Activated CD8-positive, alpha-beta T cell treated with anti-CD3 and anti-CD28 coated beads, Interleukin-2, amount 10 ng/mL, durations not matched to agents 7 days and 5 days (primary cell): ENCODE measurements around the gene ZBTB7A. TPM values are rescaled to one million over a fixed set of nuclear protein-coding genes. Genes with fewer than 3 reads are reported as not detected.

Source experiments
- ATAC-seq: fragments of 150-1000 bp; cut with Tn5 transposase; one replicate; pipeline ENCODE4 v1.10.0; 2021; ENCODE audit warnings: moderate library complexity
- CTCF ChIA-PET: fragments of 350-600 bp; sonication (Branson Sonifier 250); formaldehyde crosslinking; loops from one replicate; lab custom pipeline; 2021; ENCODE audit warnings: antibody characterized with exemption; lab: Charles Lee
- POLR2A ChIA-PET: fragments of 350-600 bp; sonication (Branson Sonifier 250); formaldehyde crosslinking; loops from one replicate; lab custom pipeline; 2021; ENCODE audit warnings: antibody characterized with exemption; lab: Charles Lee
- DNase-seq: peaks from one replicate; pipeline ENCODE4 v3.0.0-alpha.2; 2020
- H3K27ac Mint-ChIP-seq: one replicate; pipeline ENCODE4 v1.8.0; 2021; ENCODE audit warnings: mild to moderate bottlenecking, mixed read lengths
- H3K27me3 Mint-ChIP-seq: one replicate; pipeline ENCODE4 v1.8.0; 2021; ENCODE audit warnings: low read depth, mixed read lengths
- H3K36me3 Mint-ChIP-seq: one replicate; pipeline ENCODE4 v1.8.0; 2021; ENCODE audit warnings: low read depth, mixed read lengths
- H3K4me1 Mint-ChIP-seq: one replicate; pipeline ENCODE4 v1.8.0; 2021; ENCODE audit warnings: low read depth, mixed read lengths
- H3K4me3 Mint-ChIP-seq: one replicate; pipeline ENCODE4 v1.8.0; 2021; ENCODE audit warnings: mild to moderate bottlenecking, mixed read lengths
- H3K9me3 Mint-ChIP-seq: one replicate; pipeline ENCODE4 v1.8.0; 2022; ENCODE audit warnings: mixed read lengths; ENCODE audit not compliant: insufficient read depth
- total RNA-seq, 2 experiments: library from RNA; stranded (reverse); gene quantifications; one replicate each; pipeline ENCODE4 v1.2.3, GENCODE V29; 2021

Gene ZBTB7A
- total RNA-seq, 2 experiments from 2014 or later, result 59.1 to 63.1 TPM

DNA sequence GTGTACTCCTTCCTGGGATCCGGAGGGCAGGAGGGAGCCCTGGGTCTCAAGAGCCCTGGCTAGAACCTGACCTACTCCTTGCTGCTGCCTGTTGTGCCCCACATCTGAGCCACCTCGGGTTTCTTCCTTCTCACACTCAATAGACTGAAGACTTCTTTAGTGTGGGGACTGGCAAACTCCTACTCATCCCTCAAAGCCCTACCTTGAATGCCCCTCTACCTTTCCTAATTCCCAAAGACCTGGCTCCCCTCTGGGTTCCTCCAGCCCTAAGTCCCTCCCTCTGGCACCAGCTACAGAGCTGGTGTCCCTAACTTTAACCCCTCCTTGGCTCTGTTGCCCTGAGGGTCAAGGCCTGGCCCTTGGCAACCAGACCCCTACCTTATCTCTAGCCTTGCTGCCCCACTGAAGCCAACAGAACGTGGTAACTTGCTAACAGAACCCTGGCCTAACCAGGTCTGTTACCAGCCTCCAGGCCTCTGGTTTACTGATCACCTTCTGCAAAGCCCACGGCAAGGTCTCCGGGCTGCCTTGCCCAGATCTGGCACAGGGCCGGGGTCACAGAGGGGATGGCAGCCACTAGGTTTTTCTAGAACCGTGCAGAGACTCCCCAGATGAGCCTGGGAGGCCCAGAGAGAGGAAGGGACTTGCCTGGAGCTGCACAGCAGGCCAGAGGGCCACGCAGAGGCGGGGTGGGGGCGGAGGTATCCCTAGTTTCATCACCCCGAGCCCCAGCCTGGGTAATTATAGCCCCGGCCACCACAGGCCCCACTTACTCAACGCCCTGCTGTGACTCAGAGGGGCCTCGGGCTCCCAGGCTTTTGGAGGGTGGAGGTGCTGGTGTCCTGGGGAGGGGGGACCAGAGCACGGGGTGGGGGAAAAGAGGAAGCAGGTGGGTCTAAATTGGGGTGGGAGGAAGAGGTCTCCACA is 15.3 kb downstream of the ZBTB7A start:
- CTCF ChIA-PET, result no interaction called here
- Mint-ChIP-seq H3K27me3 (no peaks in the 10 kb centered on the region), H3K9me3 (no peaks in the 10 kb centered on the region), H3K4me3 (no peak overlapping the region), H3K36me3 (peaks cover 66% of the 10 kb centered on the region), H3K4me1 (peaks cover 22% of the 10 kb centered on the region), H3K27ac (peak overlapping the region; percentile 5)
- POLR2A ChIA-PET, result no interaction called here
- ATAC-seq (peak; percentile 12), DNase-seq (no peak)

DNA sequence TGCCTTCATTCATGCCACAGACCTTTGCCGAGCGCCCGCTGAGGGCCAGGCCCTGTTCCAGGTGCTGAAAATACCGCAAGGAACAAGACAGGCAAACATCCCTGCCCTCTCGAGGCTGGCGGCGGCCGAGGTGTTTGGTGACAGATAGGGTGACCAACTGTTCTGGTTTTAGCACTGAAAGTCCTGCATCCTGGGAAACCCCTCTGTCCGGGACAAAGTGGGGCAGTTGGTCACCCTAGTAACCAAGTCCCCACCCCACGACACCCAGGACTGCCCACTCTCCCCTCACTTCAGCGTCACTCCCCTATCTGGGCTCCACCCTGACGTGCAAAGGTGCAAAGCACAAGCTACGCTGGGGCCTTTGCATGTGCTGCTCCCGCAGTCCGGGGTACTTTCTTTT is 17.3 kb downstream of the ZBTB7A start:
- POLR2A ChIA-PET, result no interaction called here
- Mint-ChIP-seq H3K27me3 (no peaks in the 10 kb centered on the region), H3K9me3 (no peaks in the 10 kb centered on the region), H3K4me1 (peaks cover 23% of the 10 kb centered on the region), H3K27ac (no peak overlapping the region), H3K36me3 (peaks cover 53% of the 10 kb centered on the region), H3K4me3 (no peak overlapping the region)
- DNase-seq (no peak), ATAC-seq (no peak)
- CTCF ChIA-PET, result no interaction called here

DNA sequence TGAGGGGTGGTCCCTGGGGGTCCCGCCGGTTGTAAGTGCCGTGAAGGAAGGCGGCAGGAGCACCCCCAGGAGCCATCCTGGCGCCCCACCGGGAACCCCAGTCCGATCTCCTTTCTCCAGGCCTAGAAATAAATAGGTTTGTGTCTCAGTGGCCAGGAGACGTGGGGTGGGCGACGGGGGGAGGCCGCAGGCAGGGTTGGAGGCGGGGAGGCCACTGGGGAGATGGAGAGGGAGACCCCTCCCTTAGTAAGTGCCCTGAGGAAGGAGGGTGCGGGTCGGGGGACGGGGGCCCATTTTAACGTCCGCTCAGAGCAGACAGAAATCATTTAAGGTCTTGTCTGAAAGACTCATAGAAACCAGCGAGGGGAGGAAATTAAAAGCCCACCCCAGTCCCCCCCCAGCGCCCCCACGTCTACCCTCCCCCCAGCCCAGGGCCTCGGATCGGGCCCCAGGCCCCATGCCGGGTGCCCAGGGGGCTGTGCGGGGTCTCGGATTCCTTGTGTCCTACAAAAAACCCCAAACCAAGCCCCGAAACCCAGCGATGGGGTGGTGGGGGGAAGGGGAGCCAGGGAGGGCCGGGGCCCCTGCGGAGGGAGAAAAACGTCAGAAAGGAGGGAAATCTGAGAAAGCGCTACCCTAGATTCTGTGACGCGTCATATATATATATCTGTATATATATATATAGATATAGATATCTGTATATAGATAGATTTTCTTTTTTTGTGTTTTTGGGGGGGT is 19.6 kb downstream of the ZBTB7A start:
- peaks cover 19% of the 10 kb centered on the region for H3K4me1 Mint-ChIP-seq
- H3K4me3 Mint-ChIP-seq, result no peak overlapping the region
- ATAC-seq (no peak), DNase-seq (no peak)
- no peaks in the 10 kb centered on the region for H3K27me3 Mint-ChIP-seq
- H3K27ac Mint-ChIP-seq, result no peak overlapping the region
- ChIA-PET POLR2A (no interaction called here), CTCF (no interaction called here)
- peaks cover 39% of the 10 kb centered on the region for H3K36me3 Mint-ChIP-seq
- no peaks in the 10 kb centered on the region for H3K9me3 Mint-ChIP-seq

DNA sequence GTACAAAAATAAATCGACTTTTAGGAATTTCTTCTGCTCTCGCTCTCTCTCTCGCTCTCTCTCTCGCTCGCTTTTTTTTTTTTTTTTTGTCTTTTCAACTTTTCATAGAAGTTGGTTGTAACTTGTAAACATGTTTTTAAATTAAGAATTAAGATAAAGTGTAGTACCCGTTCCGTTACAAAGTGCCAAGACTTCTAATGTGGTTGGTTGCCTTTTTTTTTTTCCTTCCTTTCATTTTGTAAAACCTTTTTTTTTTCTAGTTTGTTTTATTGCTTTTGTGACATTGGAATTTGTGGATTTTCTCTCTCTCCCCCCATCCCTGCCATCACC is 20.4 kb downstream of the ZBTB7A start:
- Mint-ChIP-seq H3K4me3 (no peak overlapping the region), H3K27ac (no peak overlapping the region), H3K36me3 (peaks cover 33% of the 10 kb centered on the region), H3K4me1 (peaks cover 16% of the 10 kb centered on the region), H3K9me3 (no peaks in the 10 kb centered on the region), H3K27me3 (no peaks in the 10 kb centered on the region)
- ATAC-seq (no peak), DNase-seq (no peak)
- CTCF ChIA-PET, result interaction anchor here (2.0 kb wide), 1 partner anchor 94 kb away, joined by 7 read pairs; no protein-coding TSS in a partner anchor
- POLR2A ChIA-PET, result no interaction called here

DNA sequence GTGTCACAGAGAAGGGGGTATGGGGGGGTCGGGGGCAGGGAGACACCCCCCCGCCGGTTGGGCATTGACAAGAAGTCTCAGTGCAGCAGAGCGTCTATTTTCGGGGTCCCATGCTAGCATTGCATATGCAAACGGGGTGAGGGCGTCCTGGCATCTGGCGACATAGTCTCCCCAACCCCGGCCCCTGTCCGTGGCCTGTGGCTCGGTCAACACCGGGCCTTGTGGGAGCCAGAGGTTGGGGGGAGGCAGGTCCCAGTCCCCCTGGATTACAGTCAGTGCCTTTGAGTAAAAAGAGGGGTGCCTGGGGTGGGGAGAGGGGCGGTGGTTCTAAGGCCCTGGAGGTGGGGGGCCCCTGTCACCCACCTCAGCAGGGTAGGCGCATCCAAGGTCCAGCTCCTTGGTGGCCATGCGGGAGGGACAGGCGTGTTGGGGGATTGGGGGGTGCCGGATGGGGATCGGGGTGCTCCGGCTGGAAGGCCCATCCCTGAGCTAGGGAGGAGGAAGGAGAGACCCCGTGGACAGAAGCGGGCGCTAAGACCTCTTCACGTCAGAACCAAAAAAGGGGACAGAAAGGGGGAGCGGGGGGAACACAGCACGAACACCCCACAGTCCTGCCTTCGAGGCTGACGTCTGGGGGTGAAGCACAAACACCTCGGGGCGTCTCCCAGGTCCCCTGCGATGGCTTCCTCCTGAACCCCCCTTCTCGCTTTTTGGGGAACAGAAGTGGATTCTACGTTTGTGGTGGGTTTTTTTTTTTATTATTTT is 20.9 kb downstream of the ZBTB7A start:
- CTCF ChIA-PET, result interaction anchor here (0.6 to 2.0 kb wide), 2 partner anchors 61 to 95 kb away, joined by 3 to 7 read pairs; partner anchors contain the start of gene EEF2
- no peak overlapping the region for H3K27ac Mint-ChIP-seq
- DNase-seq, result no peak
- H3K4me3 Mint-ChIP-seq, result no peak overlapping the region
- no peaks in the 10 kb centered on the region for H3K9me3 Mint-ChIP-seq
- H3K4me1 Mint-ChIP-seq, result peaks cover 13% of the 10 kb centered on the region
- POLR2A ChIA-PET, result no interaction called here
- H3K36me3 Mint-ChIP-seq, result peaks cover 31% of the 10 kb centered on the region
- H3K27me3 Mint-ChIP-seq, result no peaks in the 10 kb centered on the region
- ATAC-seq, result no peak

DNA sequence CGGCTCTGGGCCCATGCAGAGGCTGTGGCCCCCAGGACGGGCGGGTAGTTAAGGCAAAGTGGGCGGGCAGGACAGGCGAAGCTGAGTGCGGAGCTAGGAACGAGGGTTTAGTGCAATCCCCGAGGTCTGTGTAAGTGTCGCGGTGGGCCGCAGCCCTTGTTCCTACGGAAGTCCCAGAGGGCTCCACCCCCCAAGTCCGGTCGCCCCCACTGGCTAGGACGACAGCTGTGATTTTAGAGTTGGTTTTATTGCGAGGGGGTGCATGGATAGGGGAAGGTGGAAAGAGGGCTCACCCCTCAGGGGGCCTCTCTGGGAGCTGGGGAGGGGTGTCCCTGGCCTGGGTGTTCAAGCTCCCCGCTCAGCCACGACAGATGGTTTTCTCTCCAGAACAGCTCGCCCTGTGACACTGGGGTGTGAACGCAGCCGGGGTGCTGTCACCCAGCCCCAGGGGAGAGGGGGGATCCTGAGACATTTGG is 21.7 kb downstream of the ZBTB7A start:
- H3K36me3 Mint-ChIP-seq, result peaks cover 30% of the 10 kb centered on the region
- H3K27ac Mint-ChIP-seq, result no peak overlapping the region
- POLR2A ChIA-PET, result no interaction called here

DNA sequence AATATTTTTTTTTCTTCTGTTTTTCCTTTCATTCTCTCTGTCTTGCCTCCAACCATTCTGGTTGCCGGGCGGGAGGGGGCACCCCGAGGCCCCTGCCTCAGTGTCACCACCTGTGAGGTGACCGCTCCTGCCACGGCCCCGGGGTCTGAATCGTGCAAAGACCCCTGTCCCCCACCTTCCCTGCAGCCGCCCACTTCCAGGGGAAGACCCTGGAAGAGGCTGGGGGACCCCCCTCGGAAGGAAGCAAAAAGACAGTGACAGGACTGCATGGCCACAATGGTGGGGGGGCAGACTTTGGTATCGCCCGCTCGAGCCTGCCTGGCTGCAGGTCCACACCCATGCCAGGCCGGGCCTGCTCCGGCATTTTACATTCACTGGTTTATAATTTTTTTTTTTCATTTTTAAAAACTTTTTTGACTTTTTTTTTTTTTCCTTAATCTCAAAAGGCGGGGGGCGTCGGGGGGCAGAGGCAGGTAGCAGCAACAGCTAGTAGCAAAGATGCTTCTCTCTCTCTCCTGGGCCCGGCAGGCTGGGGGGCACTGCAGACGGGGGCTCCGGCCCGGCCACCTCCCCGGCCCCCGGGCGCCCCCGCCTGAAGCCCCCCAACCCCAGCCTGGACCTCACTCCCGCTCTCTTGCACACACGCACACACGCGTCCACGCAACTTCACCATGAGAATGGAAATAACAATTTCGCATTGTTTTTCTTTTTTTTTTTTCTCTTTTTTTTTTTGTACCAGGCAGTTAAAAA is 22.6 kb downstream of the ZBTB7A start:
- Mint-ChIP-seq H3K4me3 (no peak overlapping the region), H3K27ac (no peak overlapping the region), H3K36me3 (peaks cover 23% of the 10 kb centered on the region), H3K27me3 (no peaks in the 10 kb centered on the region), H3K9me3 (no peaks in the 10 kb centered on the region), H3K4me1 (peaks cover 8% of the 10 kb centered on the region)
- ATAC-seq (no peak), DNase-seq (no peak)
- CTCF ChIA-PET, result interaction anchor here (0.7 to 2.0 kb wide), 2 partner anchors 96 to 358 kb away, joined by 3 to 7 read pairs; no protein-coding TSS in a partner anchor
- POLR2A ChIA-PET, result no interaction called here

More for the DNA sequence above, 21.7 kb downstream of the ZBTB7A start:
- no peaks in the 10 kb centered on the region for H3K27me3 Mint-ChIP-seq
- DNase-seq, result no peak
- H3K9me3 Mint-ChIP-seq, result no peaks in the 10 kb centered on the region
- ATAC-seq, result no peak
- H3K4me1 Mint-ChIP-seq, result peaks cover 8% of the 10 kb centered on the region
- H3K4me3 Mint-ChIP-seq, result no peak overlapping the region
- CTCF ChIA-PET, result interaction anchor here (0.6 to 2.0 kb wide), 2 partner anchors 60 to 95 kb away, joined by 3 to 7 read pairs; partner anchors contain the start of gene EEF2

DNA sequence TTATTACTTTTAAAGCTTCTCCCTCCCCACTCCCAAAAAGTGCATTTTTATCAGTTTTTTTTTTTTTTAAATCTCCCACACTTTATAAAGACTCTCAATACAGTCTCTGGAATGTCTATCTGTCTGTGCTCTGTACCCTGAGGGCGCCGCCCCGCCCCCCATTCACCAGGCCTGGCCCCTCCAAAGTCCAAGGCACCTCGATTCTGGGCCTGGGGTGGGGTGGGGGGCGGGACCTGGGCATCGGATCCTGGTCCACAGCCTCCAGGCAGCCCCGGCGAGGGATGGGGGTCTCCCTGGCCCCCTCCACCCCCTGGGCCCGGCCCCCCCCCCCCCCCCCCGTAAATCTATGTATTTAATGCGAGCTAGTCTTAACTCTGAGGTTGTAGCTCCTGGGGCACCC is 23.3 kb downstream of the ZBTB7A start:
- ATAC-seq, result no peak

DNA sequence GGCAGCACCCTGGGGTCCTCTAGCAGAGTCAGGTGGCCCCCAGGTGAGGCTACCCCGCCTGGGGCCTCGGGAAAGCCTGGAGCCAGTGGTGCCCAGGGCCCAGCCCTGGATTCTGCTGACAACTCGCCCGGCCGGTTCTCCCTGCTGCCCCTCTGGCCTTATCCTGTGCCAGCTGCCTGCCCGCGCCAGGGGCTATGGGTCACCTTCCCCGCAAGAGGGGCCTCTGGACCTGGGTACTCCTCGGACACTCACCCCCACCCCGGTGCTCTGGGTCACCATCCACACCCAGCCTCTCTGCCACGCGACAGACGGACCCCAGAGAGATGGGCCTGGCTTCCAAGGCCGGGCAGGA is 24.0 kb downstream of the ZBTB7A start:
- POLR2A ChIA-PET, result no interaction called here
- Mint-ChIP-seq H3K9me3 (no peaks in the 10 kb centered on the region), H3K36me3 (peaks cover 23% of the 10 kb centered on the region), H3K27ac (no peak overlapping the region), H3K27me3 (no peaks in the 10 kb centered on the region), H3K4me3 (no peak overlapping the region), H3K4me1 (peaks cover 8% of the 10 kb centered on the region)
- no peak for DNase-seq
- CTCF ChIA-PET, result no interaction called here
- ATAC-seq, result no peak

More for the DNA sequence above, 23.3 kb downstream of the ZBTB7A start:
- Mint-ChIP-seq H3K27me3 (no peaks in the 10 kb centered on the region), H3K9me3 (no peaks in the 10 kb centered on the region), H3K27ac (no peak overlapping the region), H3K4me1 (peaks cover 8% of the 10 kb centered on the region), H3K36me3 (peaks cover 23% of the 10 kb centered on the region), H3K4me3 (no peak overlapping the region)
- DNase-seq, result no peak
- ChIA-PET CTCF (no interaction called here), POLR2A (no interaction called here)

DNA sequence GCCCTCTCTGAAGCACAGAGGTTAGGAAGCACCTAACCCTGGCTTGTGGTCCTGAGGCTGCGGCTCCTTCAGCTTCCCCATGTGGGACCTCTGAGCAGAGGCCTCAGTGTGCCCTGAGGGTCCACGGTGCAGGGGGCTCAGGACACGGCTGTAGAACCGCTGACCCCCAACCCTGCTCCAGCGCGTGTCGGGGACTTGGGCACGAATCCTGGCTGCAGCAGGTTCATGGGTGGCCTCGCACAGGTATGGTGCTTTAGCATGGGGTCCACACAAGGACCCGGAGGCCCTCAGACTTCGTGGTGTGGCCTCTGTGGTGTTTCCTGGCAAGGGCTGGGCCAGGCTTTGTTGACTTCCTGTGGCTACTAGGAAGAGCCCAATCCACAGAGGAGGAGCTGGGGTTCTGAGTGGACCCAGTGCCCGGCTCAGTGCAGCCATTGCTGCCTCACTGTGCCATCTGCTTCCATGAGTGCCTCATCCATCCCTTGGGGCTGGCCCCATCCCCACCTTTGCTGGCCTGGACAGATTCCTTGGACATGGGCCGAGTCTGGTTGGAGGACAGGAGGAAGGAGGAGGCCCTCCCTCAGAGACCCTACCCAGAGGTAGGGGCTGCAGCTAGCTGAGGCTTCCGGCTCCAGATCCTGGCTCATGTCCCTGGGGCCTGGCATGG is 24.5 kb downstream of the ZBTB7A start:
- Mint-ChIP-seq H3K27ac (no peak overlapping the region), H3K4me3 (no peak overlapping the region), H3K36me3 (peaks cover 21% of the 10 kb centered on the region), H3K9me3 (no peaks in the 10 kb centered on the region), H3K27me3 (no peaks in the 10 kb centered on the region), H3K4me1 (peaks cover 8% of the 10 kb centered on the region)
- DNase-seq (no peak), ATAC-seq (no peak)
- POLR2A ChIA-PET, result interaction anchor here (0.6 to 1.1 kb wide), 2 partner anchors 9 to 1257 kb away, joined by 3 read pairs; partner anchors contain the start of gene THOP1
- CTCF ChIA-PET, result no interaction called here
